Activated naive CD4-positive, alpha-beta T cell treated with anti-CD3 and anti-CD28 coated beads, Interleukin-2, amount 50 U/mL, for 16 hours (primary cell): ENCODE data around the gene OTX2.

Source experiments
- DNase-seq: peaks from one replicate; pipeline ENCODE4 v3.0.0-alpha.2; 2020

OTX2 gene

GRCh38 chr14:56811593-56812363 is 1.5 kb upstream of the OTX2 start:
- DNase-seq, result no peak

GRCh38 chr14:56810836-56811592 is 735 bp upstream of the OTX2 start:
- no peak for DNase-seq

GRCh38 chr14:56809270-56810146 is 771 bp downstream of the OTX2 start:
- no peak for DNase-seq

GRCh38 chr14:56808383-56809269 is 1.7 kb downstream of the OTX2 start:
- no peak for DNase-seq

GRCh38 chr14:56808110-56808382 is 2.2 kb downstream of the OTX2 start:
- DNase-seq, result no peak

- DNase-seq, result no peak
Observed at GRCh38 chr14:56807386-56808109, 2.7 kb downstream of the OTX2 start.

GRCh38 chr14:56806760-56807159 is 3.5 kb downstream of the OTX2 start:
- no peak for DNase-seq

GRCh38 chr14:56805992-56806727 is 4.1 kb downstream of the OTX2 start:
- no peak for DNase-seq

GRCh38 chr14:56805201-56805991 is 4.9 kb downstream of the OTX2 start:
- no peak for DNase-seq

GRCh38 chr14:56803816-56804535 is 6.3 kb downstream of the OTX2 start:
- DNase-seq, result no peak

GRCh38 chr14:56801920-56802319 is 8.4 kb downstream of the OTX2 start:
- DNase-seq, result no peak

- no peak for DNase-seq
Observed at GRCh38 chr14:56799343-56799645, 11.0 kb downstream of the OTX2 start.

- no peak for DNase-seq
Observed at GRCh38 chr14:56798447-56799342, 11.6 kb downstream of the OTX2 start.

- no peak for DNase-seq
Observed at GRCh38 chr14:56797569-56798446, 12.5 kb downstream of the OTX2 start.

- no peak for DNase-seq
Observed at GRCh38 chr14:56797003-56797568, 13.2 kb downstream of the OTX2 start.

- DNase-seq, result no peak
Observed at GRCh38 chr14:56796259-56796658, 14.0 kb downstream of the OTX2 start.

- DNase-seq, result no peak
Observed at GRCh38 chr14:56795284-56795622, 15.0 kb downstream of the OTX2 start.
